SH-SY5Y (cell line): ENCODE data around the gene CALHM1.

Source experiments
- GATA2 ChIP-seq: IDR thresholded peaks from 2 replicates; pipeline ENCODE4 v1.6.1; 2011; ENCODE audit warnings: mild to moderate bottlenecking, low read depth, low read length
- GATA3 ChIP-seq: IDR thresholded peaks from 2 replicates; pipeline ENCODE4 v1.6.1; 2011; ENCODE audit warnings: low read depth, mild to moderate bottlenecking, low read length, moderate library complexity

DNA sequence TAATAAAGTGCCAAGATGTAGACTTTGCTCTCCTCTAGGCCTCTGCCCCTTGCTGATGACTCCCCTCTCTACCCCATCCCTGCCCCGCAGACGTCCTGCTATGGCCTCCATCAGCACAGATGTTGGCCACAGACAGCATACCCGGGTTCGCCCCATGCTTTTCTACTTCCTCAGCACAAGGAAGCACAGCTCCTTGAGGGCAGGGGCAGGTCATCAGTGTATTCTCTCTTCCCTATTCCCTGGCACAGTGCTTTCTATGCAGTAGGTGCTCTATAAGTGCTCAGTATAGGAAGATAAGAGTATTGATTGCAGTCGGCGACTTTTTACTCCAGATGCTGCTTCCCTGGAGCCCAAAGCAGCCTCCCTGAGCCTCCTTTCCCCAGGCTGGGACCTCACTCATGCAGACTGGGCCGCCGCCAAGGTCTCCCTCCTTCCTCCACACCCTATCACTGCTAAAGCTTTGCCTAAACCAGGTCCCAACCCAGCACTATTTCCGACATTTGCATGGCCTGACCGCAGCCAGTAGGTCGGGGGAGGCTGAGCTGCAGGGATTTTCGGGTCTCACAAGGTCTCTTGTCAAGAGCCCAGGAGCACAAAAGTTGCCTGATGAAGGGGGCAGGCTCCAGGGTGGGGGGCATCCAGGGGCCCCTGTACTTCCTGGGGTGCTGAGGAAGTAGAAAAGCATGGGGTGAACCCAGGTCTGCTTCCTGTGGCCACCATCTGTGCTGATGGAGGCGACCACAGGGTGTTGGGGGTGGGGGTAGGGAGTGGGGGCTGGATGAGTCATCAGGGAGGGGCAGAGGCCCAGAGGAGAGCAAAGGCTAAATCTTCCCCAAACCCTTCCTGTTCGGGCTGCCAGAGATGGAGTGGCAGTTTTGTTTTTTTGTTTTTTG lies 12.3 kb upstream of the CALHM1 start:
- TF ChIP-seq GATA2 = no peak
- TF ChIP-seq GATA3 = no peak
